ENCODE data around the gene PRPF4.

Gene PRPF4

GRCh38 chr9:113322671-113323070, 47.2 kb downstream of the PRPF4 start:
- TF ChIP-seq, protein P1, sequence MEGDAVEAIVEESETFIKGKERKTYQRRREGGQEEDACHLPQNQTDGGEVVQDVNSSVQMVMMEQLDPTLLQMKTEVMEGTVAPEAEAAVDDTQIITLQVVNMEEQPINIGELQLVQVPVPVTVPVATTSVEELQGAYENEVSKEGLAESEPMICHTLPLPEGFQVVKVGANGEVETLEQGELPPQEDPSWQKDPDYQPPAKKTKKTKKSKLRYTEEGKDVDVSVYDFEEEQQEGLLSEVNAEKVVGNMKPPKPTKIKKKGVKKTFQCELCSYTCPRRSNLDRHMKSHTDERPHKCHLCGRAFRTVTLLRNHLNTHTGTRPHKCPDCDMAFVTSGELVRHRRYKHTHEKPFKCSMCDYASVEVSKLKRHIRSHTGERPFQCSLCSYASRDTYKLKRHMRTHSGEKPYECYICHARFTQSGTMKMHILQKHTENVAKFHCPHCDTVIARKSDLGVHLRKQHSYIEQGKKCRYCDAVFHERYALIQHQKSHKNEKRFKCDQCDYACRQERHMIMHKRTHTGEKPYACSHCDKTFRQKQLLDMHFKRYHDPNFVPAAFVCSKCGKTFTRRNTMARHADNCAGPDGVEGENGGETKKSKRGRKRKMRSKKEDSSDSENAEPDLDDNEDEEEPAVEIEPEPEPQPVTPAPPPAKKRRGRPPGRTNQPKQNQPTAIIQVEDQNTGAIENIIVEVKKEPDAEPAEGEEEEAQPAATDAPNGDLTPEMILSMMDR (IDR thresholded peaks at IDR 0.05; ENCODE audit: low read depth, low read length, missing control alignments) = no peak

GRCh38 chr9:113326230-113326629, 50.8 kb downstream of the PRPF4 start:
- H3K4me3 ChIP-seq (ENCODE audit: low read depth, low read length) = no peak overlapping the region
- TF ChIP-seq, protein P1 (IDR thresholded peaks at IDR 0.05; ENCODE audit: low read depth, low read length, missing control alignments) = no peak
- no peak for DNase-seq (ENCODE audit: low read depth)

More at GRCh38 chr9:113322671-113323070, 47.2 kb downstream of the PRPF4 start:
- H3K4me3 ChIP-seq (ENCODE audit: low read depth, low read length) = no peak overlapping the region
- DNase-seq (ENCODE audit: low read depth) = no peak

DNA sequence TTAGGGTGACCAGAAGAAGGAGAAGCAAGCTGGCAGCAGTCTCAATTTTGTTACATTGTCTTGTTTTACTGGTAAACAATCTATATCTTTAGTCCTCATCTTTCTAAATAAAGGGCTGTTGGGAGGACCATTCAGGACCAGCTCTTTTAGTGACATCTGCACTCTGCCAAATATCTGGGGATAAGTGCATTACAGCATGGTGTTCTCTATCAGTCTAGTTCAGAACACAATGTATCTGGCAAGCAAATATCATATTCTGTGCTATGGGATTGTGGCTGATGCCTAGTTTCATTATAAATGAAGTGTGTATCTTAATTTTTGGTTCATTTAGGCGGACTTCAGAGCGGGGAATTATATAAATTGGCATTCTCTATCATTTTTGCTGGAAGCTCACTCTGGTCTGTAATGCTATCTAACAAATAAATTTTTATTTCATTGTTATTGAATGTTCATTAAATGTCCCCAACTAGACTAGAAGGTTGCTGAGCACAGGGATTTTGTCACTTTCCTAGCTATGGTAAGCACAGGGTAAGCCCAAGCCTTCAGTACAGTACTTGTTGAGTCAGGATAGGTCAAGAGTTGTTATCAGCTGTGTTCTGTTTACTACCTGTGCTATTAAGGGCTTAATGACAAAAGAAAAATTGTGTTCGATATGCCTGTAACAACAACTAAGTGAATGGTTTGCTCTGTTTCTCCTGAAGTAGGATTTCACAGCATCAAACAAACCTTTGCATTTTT, 52.8 kb downstream of the PRPF4 start:
- H3K4me3 ChIP-seq (ENCODE audit: low read depth, low read length) = no peak overlapping the region
- TF ChIP-seq, protein P1 (IDR thresholded peaks at IDR 0.05; ENCODE audit: low read depth, low read length, missing control alignments) = no peak
- no peak for DNase-seq (ENCODE audit: low read depth)

- no peak for DNase-seq (ENCODE audit: low read depth)
- H3K4me3 ChIP-seq (ENCODE audit: low read depth, low read length) = no peak overlapping the region
- TF ChIP-seq, protein P1 (IDR thresholded peaks at IDR 0.05; ENCODE audit: low read depth, low read length, missing control alignments) = no peak
Observed at GRCh38 chr9:113331780-113332179, 56.3 kb downstream of the PRPF4 start.

DNA sequence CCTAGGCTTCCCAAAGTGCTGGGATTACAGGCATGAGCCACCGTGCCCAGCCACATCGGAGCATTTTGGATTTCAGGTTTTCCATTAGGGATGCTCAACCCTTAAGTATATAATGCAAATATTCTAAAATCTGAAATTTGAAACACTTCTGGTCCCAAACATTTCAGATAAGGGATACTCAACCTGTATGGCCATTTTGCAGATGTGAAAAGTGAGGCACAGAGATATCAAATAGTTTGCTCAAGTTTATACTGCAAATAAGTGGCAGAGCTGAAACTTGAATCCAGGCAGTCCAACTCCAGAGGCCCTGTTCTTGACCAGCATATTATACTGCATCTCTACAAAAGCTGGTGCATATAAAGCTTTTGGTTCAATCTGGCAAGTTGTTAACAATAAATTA, 62.3 kb downstream of the PRPF4 start:
- H3K4me3 ChIP-seq (ENCODE audit: low read depth, low read length) = no peak overlapping the region
- DNase-seq (ENCODE audit: low read depth) = no peak
- TF ChIP-seq, protein P1 (IDR thresholded peaks at IDR 0.05; ENCODE audit: low read depth, low read length, missing control alignments) = no peak

- TF ChIP-seq, protein P1 (IDR thresholded peaks at IDR 0.05; ENCODE audit: low read depth, low read length, missing control alignments) = no peak
- DNase-seq (ENCODE audit: low read depth) = peak; percentile 68
- H3K4me3 ChIP-seq (ENCODE audit: low read depth, low read length) = peak within 1 kb of the TSS; percentile 69
Observed at GRCh38 chr9:113340011-113340699, 64.7 kb downstream of the PRPF4 start, which contains the start of gene WDR31. WDR31 (minus strand) TSS chr9:113340275; CDS start chr9:113332022, 8,253 bp downstream.
